ENCODE results near the gene EXOC4.

DNA sequence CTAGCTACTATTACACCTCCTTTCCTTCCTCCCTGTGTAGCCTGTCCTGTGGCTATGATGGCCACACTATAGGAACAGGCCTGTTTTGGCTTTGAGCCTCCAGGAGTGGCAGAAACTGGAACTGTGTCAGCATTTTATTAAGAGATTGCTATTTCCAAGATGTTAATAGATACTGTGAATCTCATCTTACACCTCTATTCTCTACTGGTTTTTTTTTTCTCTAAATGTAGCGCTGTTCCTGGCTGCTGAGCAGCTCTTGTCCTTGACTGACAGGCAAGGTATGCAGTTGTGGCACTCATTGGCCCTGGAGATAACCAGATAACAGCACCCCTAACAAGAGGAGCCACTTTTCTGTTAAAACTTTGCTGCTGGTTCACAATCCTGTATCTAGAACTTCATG lies 119.5 kb downstream of the EXOC4 start:
- TF ChIP-seq GATA3 (IDR thresholded peaks at IDR 0.05; ENCODE audit: low read depth, low read length) (0 out of 2 replicates have a peak, but pooled peaks have one; percentile 45), GATA2 (IDR thresholded peaks at IDR 0.05; ENCODE audit: low read depth, low read length) (peak; percentile 63)

All from SH-SY5Y (cell line).